DND-41 (cell line): ENCODE data around the gene DDX4.

Experiments used
- EZH2 ChIP-seq: IDR thresholded peaks from 3 replicates; pipeline ENCODE4 v1.6.1; 2012; ENCODE audit warnings: borderline replicate concordance, low read depth, mild to moderate bottlenecking, moderate library complexity, low read length, inconsistent platforms; ENCODE audit not compliant: severe bottlenecking
- TF ChIP-seq, protein P1 (sequence below): IDR thresholded peaks from 2 replicates; pipeline ENCODE4 v1.5.1; 2012; ENCODE audit warnings: borderline replicate concordance, low read length, moderate library complexity, mild to moderate bottlenecking; ENCODE audit not compliant: poor library complexity, severe bottlenecking; ENCODE audit errors: extremely low read depth

DNA sequence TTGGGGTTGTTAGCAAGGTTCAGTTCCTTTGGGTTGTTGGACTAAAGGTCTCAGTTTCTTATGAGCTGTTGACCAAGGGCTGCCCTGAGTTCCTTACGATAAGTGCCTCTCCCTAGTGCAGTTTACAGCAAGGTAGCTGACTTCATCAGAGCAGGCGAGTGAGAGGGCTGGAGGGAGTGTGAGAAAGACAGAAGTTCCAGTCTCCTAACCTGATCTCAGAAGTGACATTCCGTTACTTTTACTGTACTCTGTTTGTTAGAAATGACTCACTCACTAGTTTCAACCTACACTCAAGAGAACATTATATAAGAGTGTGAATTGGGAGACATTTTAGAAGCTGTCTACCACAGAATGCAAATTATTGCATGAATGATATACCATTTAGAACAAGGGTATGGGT is 92.1 kb downstream of the DDX4 start:
- TF ChIP-seq, protein P1, sequence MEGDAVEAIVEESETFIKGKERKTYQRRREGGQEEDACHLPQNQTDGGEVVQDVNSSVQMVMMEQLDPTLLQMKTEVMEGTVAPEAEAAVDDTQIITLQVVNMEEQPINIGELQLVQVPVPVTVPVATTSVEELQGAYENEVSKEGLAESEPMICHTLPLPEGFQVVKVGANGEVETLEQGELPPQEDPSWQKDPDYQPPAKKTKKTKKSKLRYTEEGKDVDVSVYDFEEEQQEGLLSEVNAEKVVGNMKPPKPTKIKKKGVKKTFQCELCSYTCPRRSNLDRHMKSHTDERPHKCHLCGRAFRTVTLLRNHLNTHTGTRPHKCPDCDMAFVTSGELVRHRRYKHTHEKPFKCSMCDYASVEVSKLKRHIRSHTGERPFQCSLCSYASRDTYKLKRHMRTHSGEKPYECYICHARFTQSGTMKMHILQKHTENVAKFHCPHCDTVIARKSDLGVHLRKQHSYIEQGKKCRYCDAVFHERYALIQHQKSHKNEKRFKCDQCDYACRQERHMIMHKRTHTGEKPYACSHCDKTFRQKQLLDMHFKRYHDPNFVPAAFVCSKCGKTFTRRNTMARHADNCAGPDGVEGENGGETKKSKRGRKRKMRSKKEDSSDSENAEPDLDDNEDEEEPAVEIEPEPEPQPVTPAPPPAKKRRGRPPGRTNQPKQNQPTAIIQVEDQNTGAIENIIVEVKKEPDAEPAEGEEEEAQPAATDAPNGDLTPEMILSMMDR: no peak
- TF ChIP-seq EZH2: no peak
